H7 (cell line): ENCODE data around the gene HAGH. TPM values are rescaled to one million over a fixed set of nuclear protein-coding genes. Genes with fewer than 3 reads are reported as not detected.

Source experiments
- DNase-seq: peaks from one replicate; pipeline ENCODE4 v3.0.0; 2012
- H3K27me3 ChIP-seq: 2 replicates; pipeline ENCODE4 v1.6.0; 2011; ENCODE audit warnings: mild to moderate bottlenecking, low read length; ENCODE audit not compliant: control insufficient read depth, insufficient read depth
- H3K36me3 ChIP-seq: replicated peaks from 2 replicates; pipeline ENCODE4 v1.5.1; 2011; ENCODE audit warnings: low read length; ENCODE audit not compliant: control insufficient read depth, insufficient read depth
- H3K4me3 ChIP-seq: 2 replicates; pipeline ENCODE4 v1.5.1; 2011; ENCODE audit warnings: low read depth, mild to moderate bottlenecking, control low read depth, low read length, moderate library complexity; ENCODE audit not compliant: insufficient read depth
- total RNA-seq: library from RNA; depleted of rRNA; stranded (reverse); fragments of >200 nt; shearing (Covaris generic); gene quantifications from 2 replicates; pipeline ENCODE4 v1.2.3, GENCODE V29; 2014

HAGH gene
- total RNA-seq, 1 experiment from 2014 or later, result 51.8 TPM

GRCh38 chr16:1772908-1773702, 53.5 kb downstream of the HAGH start, which contains the start of gene MRPS34:
Gene MRPS34 (minus strand): TSS chr16:1773134. CDS start chr16:1773119, 15 bp downstream.
- Histone ChIP-seq H3K4me3 (peak within 1 kb of the TSS; percentile 98), H3K27me3 (no peaks in the 10 kb centered on the region), H3K36me3 (no peaks in the 10 kb centered on the region; the same call in none of the 2 replicates)
- peak; percentile 98 for DNase-seq

GRCh38 chr16:1772362-1772907, 54.2 kb downstream of the HAGH start, which contains the start of gene EME2:
Gene EME2 (plus strand): TSS chr16:1772810. CDS start chr16:1773228, 418 bp downstream.
- Histone ChIP-seq H3K36me3 (no peaks in the 10 kb centered on the region; the same call in none of the 2 replicates), H3K4me3 (peak within 1 kb of the TSS; percentile 98), H3K27me3 (no peaks in the 10 kb centered on the region)
- peak; percentile 81 for DNase-seq

GRCh38 chr16:1771864-1772361, 54.7 kb downstream of the HAGH start:
- DNase-seq, result peak; percentile 85
- Histone ChIP-seq H3K4me3 (peak overlapping the region; percentile 98), H3K27me3 (no peaks in the 10 kb centered on the region), H3K36me3 (no peaks in the 10 kb centered on the region; the same call in none of the 2 replicates)

DNA sequence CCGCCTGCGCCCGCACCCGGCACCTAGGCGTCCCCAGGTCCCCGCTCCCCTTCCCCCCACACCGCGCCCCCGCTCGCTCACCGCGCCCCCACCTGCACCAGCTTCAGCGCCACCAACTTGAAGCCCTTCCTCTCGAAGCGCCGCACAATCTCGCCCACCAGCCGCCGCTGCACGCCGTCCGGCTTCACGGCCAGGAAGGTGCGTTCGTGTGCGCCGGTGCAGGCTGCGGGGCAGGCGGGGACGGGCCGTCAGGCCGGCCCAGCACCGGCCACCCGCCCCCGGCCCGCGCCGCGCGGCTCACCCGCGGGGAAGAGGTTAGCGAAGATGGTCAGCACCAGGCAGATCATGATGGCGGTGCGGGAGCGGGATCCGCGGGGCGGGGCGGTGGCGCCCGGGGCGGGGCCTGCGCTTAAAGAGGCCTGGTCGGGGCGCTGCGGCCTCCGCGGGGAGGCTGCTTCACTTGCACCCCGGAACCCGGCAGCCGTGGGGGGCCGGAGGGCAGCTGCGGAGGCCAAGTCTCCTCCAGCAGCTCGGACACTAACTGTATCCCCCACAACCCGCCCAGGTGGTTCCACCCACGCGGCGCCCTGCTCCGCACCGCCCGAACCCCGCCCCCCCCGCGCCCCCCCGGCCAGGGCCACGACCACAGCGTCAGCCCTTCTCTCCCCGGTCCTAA, 55.3 kb downstream of the HAGH start, which contains the start of gene NME3:
TSS of gene NME3 (minus strand) at position 356 of the 676 bp plus-strand sequence. CDS start at position 347, 9 bp downstream.
- no peaks in the 10 kb centered on the region; the same call in none of the 2 replicates for H3K36me3 ChIP-seq
- no peaks in the 10 kb centered on the region for H3K27me3 ChIP-seq
- H3K4me3 ChIP-seq, result peak within 1 kb of the TSS; percentile 98
- peak; percentile 95 for DNase-seq

DNA sequence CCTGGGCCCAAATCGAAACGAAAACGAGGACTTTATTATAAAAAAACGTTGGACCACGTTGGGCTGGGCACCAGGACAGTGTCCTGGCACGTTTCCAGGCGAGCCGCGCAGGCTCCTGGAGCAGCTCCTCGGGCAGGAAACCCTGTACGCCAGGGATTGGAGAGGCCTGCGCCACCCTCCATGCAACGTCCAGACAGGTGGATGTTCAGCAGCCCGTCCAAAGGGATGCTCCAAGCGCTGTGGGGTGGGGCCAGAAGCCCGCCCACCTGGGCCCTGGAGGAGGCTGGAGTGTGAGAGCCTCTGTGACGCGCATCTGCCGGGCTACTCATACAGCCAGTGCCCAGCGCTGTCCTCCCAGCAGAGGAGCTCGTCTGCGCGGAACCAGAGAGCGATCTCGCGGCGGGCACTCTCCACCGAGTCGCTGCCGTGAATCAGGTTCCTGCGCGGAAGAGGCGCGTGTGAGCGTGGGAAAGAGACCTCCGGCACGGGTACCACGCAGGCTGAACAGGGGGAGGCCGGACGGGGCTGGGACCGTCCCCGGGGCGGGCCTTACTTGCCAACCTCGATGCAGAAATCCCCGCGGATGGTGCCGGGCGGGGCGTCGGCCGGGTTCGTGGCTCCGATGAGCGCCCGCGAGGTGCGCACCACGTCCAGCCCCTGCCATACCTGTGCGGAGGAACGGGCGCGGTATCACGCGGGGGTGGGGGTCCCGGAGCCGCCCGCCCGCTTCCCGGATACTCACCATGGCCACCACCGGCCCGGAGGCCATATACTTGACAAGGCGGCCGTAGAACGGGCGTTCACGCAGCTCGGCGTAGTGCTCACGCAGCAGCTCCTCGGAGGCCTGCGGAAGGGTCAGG, 56.1 kb downstream of the HAGH start:
- peak overlapping the region; percentile 98 for H3K4me3 ChIP-seq
- H3K27me3 ChIP-seq, result no peaks in the 10 kb centered on the region
- no peaks in the 10 kb centered on the region; the same call in none of the 2 replicates for H3K36me3 ChIP-seq
- peak; percentile 89 for DNase-seq

DNA sequence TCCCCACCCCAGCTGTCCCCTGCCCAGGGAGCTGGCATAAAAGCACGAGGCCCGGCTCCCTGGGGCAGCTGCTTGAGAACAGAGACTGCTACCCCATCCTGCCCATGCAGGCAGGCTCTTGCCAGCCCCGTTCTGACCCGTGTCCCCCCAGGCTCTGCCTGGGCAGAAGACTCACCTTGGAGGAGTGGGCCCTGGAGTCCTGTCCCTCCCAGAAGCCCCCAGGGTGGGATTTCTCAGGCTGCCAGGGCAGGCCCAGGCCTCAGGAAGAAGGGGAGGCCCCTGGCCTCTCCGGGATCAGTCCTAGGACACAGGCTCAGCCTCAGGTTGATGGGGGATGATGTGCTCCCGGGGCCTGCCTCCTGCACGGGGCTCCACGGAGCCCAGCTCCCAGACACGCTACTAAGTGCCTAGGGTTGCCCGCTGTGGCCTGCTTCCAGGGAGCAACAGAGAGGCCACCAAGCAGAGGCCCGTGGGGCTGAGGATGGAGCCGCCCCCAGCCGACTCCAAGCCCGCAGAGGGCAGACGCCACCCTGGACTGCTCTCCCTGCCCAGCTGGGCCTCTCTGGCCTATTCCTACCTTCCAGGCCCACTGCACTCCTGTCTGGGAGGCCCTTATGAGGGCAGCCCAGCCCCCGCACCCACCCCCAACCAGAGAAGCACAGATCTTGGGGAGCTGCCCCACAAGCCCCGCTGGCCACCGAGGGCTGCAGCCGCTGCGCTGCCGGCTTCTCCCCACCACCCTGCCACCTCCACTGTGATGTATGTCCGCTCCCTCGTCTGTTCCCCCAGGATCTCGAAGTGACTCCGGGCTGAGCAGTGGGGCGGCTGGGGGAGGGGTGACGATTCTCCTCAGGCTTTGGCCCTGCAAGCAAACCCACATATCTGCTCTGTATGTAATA, 57.0 kb downstream of the HAGH start:
- peak overlapping the region; percentile 98; the same call in 1 of the 2 replicates for H3K4me3 ChIP-seq
- no peaks in the 10 kb centered on the region for H3K27me3 ChIP-seq
- DNase-seq, result peak; percentile 71
- H3K36me3 ChIP-seq, result peaks cover 2% of the 10 kb centered on the region

DNA sequence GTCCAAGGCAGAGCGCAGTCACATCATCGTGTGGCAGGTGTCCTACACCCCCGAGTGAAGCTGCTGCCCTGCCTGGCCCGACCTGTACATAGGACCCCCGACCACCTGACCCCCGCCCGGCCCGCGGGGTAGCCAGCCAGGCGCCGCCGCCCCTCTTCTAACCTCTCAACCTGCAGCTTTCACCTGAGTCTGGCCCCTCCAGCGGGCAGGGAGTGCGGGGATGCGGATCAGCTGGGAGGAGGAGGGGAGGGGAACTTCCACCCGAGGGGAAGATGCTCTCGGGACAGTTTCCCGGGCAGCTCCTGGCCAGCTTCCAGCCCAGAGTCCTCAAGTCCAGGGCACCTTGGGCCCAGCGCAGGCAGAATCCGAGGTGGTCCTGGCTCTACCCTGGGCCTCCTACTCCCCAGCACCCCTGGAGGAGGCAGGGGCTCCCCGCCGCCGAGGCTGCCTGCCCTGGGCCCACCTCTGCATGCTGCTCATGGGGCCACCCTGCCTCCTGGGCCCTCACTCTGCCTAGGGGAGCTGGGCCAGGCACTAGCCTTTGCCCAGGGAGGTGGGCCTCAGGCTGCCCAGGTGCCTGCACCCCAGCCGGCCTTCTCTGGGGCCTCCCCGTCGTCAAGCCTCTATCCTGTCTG, 57.7 kb downstream of the HAGH start:
- H3K4me3 ChIP-seq, result no peak overlapping the region
- no peak for DNase-seq
- peaks cover 2% of the 10 kb centered on the region for H3K36me3 ChIP-seq
- no peaks in the 10 kb centered on the region for H3K27me3 ChIP-seq

DNA sequence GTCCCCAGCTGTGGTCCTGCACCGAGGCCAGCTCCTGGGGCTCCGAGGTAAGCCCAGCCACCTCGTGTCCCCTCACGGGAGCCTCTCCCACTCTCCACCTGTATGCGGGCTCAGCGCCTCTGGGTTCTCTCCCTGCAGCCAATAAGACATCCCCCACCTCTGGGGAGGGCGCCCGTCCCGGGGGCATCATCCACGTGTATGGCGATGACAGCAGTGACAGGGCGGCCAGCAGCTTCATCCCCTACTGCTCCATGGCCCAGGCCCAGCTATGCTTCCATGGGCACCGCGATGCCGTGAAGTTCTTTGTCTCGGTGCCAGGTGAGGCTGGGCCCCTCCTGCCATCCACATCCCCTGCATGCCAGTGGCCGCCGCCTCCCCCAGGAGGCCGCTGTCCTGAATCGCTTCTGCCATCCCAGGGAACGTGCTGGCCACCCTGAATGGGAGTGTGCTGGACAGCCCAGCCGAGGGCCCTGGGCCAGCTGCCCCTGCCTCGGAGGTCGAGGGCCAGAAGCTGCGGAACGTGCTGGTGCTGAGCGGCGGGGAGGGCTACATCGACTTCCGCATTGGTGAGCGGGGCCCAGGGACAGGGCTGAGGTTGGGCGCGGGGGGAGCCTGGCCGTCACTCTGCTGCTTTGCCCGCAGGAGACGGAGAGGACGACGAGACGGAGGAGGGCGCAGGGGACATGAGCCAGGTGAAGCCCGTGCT, 58.4 kb downstream of the HAGH start:
- H3K4me3 ChIP-seq, result no peak overlapping the region
- H3K36me3 ChIP-seq, result peaks cover 2% of the 10 kb centered on the region
- H3K27me3 ChIP-seq, result no peaks in the 10 kb centered on the region
- no peak for DNase-seq

DNA sequence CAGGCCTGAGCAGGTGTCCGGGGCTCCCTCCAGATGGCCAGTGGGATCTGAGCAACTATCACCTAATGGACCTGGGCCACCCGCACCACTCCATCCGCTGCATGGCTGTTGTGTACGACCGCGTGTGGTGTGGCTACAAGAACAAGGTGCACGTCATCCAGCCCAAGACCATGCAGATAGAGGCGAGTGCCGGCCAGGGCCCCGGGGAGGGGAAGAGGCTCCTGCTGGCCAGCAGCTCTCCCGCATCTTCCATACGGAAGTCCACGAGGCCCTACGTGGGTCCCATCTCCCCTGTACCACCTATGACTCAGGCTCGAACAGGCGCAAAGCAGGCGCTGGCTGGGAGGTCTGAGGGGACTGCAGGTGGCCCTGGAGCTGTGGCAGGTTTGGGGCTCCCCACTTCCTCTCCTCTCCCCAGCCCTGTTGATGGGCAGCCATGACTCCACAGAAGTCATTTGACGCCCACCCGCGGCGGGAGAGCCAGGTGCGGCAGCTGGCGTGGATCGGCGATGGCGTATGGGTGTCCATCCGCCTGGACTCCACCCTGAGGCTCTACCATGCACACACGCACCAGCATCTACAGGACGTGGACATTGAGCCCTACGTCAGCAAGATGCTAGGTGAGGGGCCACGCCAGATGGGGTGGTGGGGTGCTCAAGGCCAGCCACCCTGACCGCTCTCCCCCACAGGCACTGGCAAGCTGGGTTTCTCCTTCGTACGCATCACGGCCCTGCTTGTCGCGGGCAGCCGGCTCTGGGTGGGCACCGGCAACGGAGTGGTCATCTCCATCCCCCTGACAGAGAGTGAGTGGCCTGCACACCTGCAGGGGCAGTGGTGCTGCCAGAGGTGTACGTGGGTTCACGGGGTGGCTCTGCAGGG, 59.3 kb downstream of the HAGH start:
- no peak for DNase-seq

DNA sequence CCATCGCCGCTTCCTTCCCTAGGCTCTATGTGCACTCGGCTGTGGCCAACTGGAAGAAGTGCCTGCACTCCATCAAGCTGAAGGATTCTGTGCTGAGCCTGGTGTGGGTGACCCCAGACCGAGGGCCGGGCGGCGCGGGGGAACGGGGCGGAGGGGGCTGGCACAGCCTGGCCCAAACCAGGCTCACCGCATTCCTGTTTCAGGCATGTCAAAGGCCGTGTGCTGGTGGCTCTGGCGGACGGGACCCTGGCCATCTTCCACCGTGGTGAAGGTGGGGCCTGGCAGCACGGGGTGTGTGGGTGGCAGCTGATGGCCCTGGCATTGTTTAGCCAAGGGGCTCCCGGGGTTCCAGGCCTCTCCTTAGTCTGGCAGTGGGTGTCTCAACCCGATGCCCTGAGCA, 59.9 kb downstream of the HAGH start:
- no peak overlapping the region for H3K4me3 ChIP-seq

More for the DNA sequence above, 59.3 kb downstream of the HAGH start:
- H3K4me3 ChIP-seq, result no peak overlapping the region
- H3K36me3 ChIP-seq, result peaks cover 2% of the 10 kb centered on the region
- H3K27me3 ChIP-seq, result no peaks in the 10 kb centered on the region

DNA sequence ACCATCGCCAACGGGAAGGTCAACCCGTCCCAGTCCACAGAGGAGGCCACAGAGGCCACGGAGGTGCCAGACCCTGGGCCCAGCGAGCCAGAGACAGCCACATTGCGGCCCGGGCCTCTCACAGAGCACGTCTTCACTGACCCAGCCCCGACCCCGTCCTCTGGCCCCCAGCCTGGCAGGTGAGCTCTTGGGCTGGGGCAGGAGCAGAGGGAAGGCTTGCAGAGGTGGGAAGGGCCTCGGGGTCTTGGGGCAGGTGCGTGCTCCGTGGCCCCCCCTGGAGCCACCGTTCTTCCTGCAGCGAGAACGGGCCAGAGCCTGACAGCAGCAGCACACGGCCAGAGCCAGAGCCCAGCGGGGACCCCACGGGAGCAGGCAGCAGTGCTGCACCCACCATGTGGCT, 60.4 kb downstream of the HAGH start:
- H3K4me3 ChIP-seq, result no peak overlapping the region
- H3K27me3 ChIP-seq, result no peaks in the 10 kb centered on the region
- no peak for DNase-seq
- H3K36me3 ChIP-seq, result peaks cover 2% of the 10 kb centered on the region

More for the DNA sequence above, 59.9 kb downstream of the HAGH start:
- H3K27me3 ChIP-seq, result no peaks in the 10 kb centered on the region
- no peak for DNase-seq
- H3K36me3 ChIP-seq, result peaks cover 2% of the 10 kb centered on the region
